ENCODE data around the gene PROK1. TPM values are rescaled to one million over a fixed set of nuclear protein-coding genes. Genes with fewer than 3 reads are reported as not detected.

PROK1 gene
- total and polyA plus RNA-seq, 2 of the 4 experiments (the other 2 are of a cell fraction) = not detected

DNA sequence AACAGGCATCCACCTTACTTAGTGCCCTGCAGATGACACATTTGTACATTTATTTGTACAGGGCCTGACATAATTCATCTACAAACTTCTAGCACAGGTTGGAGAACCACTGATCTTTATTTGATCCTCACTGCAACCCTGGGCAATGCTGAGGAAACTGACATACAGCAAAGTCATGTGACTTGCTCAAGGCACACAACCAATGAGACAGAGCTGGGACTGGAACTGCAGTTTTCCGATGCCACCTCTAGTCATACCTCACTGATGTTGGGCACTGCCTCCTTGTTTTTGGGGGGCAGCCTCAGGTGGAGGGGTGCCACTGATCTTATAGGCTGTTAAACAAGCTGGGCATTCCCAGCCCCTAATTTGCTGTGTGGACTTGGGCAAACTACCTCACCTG is 3.4 kb downstream of the PROK1 start:
- Histone ChIP-seq H3K9me3 (ENCODE audit: control insufficient read depth, insufficient read depth, low read length) (no peaks in the 10 kb centered on the region), H4K91ac (ENCODE audit: insufficient read depth, low read depth, low read length) (no peak overlapping the region), H3K9me1 (ENCODE audit: insufficient read depth, low read length) (no peaks in the 10 kb centered on the region), H2BK120ac (ENCODE audit: low read depth, low read length) (no peak overlapping the region), H3K4ac (ENCODE audit: low read depth, low read length) (no peak overlapping the region), H3K27me3 (ENCODE audit: control insufficient read depth, insufficient read depth, low read length) (peaks cover 64% of the 10 kb centered on the region), H4K20me1 (ENCODE audit: insufficient read depth, low read length) (no peaks in the 10 kb centered on the region), H3K14ac (replicated peaks; ENCODE audit: low read depth, low read length) (no peak overlapping the region), H3K23ac (ENCODE audit: low read depth, low read length) (no peak overlapping the region), H3K18ac (ENCODE audit: low read depth, low read length) (no peak overlapping the region), H3K27ac (ENCODE audit: insufficient read depth, low read length) (no peak overlapping the region), H2AK9ac (replicated peaks; ENCODE audit: low read depth, low read length, poor library complexity) (no peak overlapping the region), H2AFZ (replicated peaks; ENCODE audit: low read length, poor library complexity) (no peak overlapping the region), H3K36me3 (ENCODE audit: control insufficient read depth, insufficient read depth, low read length) (no peaks in the 10 kb centered on the region), H4K8ac (ENCODE audit: low read depth in 2 of 2, low read length in 2 of 2) (no peak overlapping the region), H3K4me3 (ENCODE audit: insufficient read depth, low read depth, low read length) (no peak overlapping the region), H2BK15ac (ENCODE audit: low read depth, low read length) (no peak overlapping the region), H3K56ac (ENCODE audit: extremely low read depth, insufficient read depth, low read length) (no peak overlapping the region), H4K5ac (ENCODE audit: low read depth, low read length) (no peak overlapping the region), H2BK5ac (ENCODE audit: low read depth, low read length, poor library complexity, severe bottlenecking) (no peak overlapping the region), H3K4me2 (ENCODE audit: low read depth, low read length) (no peak overlapping the region), H3K9ac (ENCODE audit: low read depth, low read length) (no peak overlapping the region), H2AK5ac (ENCODE audit: low read depth, low read length) (no peak overlapping the region), H3K79me1 (ENCODE audit: low read depth in 1 of 2, low read length in 2 of 2) (no peaks in the 10 kb centered on the region), H3K4me1 (ENCODE audit: control insufficient read depth, insufficient read depth, low read length) (no peaks in the 10 kb centered on the region), H2BK20ac (ENCODE audit: low read depth, low read length) (no peak overlapping the region)
- ChIA-PET POLR2A (ENCODE audit: unreplicated experiment) (no interaction called here), CTCF (interaction anchor here (1.1 to 1.5 kb wide), 3 partner anchors 41 to 247 kb away, joined by 3 to 5 read pairs (median 5); no protein-coding TSS in a partner anchor)
- TF ChIP-seq FOS (IDR thresholded peaks at IDR 0.05; ENCODE audit: low read depth, low read length) (no peak), RFX5 (IDR thresholded peaks at IDR 0.05; ENCODE audit: low read depth, low read length) (no peak), SMC3 (IDR thresholded peaks at IDR 0.05; ENCODE audit: low read depth, low read length) (no peak), MAZ (IDR thresholded peaks at IDR 0.05; ENCODE audit: borderline replicate concordance, low read depth, low read length) (no peak), MAFK (IDR thresholded peaks at IDR 0.05; ENCODE audit: low read depth, low read length) (no peak)
- no TSS peak for BruUV-seq (replicated peaks)
- WGBS, 2 experiments (ENCODE audit: extremely low coverage in 2 of 2, insufficient read length in 1 of 2) = no CpG with 5 or more reads among the region's 1 CpG
- dilution Hi-C loops (cut with HindIII; ENCODE audit: low sequenced_read_pairs, unreplicated experiment) = no loop called here
- intact Hi-C loops (cut with micrococcal nuclease) = no loop called here
- no peak for DNase-seq
- in situ Hi-C loops (cut with MboI; ENCODE audit: low sequenced_read_pairs) = no loop called here
- ATAC-seq (ENCODE audit: low read depth) = no peak
